Mesothelial cell of epicardium (in vitro differentiated cells): Measurements from ENCODE around the gene SERPINB6. TPM values are rescaled to one million over a fixed set of nuclear protein-coding genes. Genes with fewer than 3 reads are reported as not detected.
A peak's percentile ranks its signal among the peaks of the same experiment; 100 is the strongest.
"Not testable (repeated sequence)": the region's sequence is repeated elsewhere in the genome, so short reads cannot be mapped to it uniquely, and the experiment has no call there.

Experiments used
- DNase-seq, 2 experiments: peaks; one replicate each; pipeline ENCODE4 v3.0.0; 2021; ENCODE audit warnings: low spot score in 2 of 2; ENCODE audit not compliant: unreplicated experiment in 2 of 2
- H3K27ac Mint-ChIP-seq: 2 replicates; pipeline ENCODE4 v1.8.0; 2021; ENCODE audit warnings: mixed read lengths
- H3K27me3 Mint-ChIP-seq: 2 replicates; pipeline ENCODE4 v1.8.0; 2021; ENCODE audit warnings: low read depth, mixed read lengths
- H3K36me3 Mint-ChIP-seq: 2 replicates; pipeline ENCODE4 v1.8.0; 2021; ENCODE audit warnings: mixed read lengths
- H3K4me1 Mint-ChIP-seq: 2 replicates; pipeline ENCODE4 v1.8.0; 2021; ENCODE audit warnings: mixed read lengths
- H3K4me3 Mint-ChIP-seq: 2 replicates; pipeline ENCODE4 v1.8.0; 2021; ENCODE audit warnings: mild to moderate bottlenecking, moderate library complexity, mixed read lengths
- H3K9me3 Mint-ChIP-seq: 2 replicates; pipeline ENCODE4 v1.8.0; 2021; ENCODE audit warnings: mixed read lengths
- total RNA-seq: library from RNA; stranded (reverse); gene quantifications from 3 replicates; pipeline ENCODE4 v1.2.1, GENCODE V29; 2021
- TF ChIP-seq, protein P1 (sequence below): fragments of 200-600 bp; sonication (generic); IDR thresholded peaks from one replicate; pipeline ENCODE4 v1.5.0; 2021; ENCODE audit warnings: antibody characterized with exemption; ENCODE audit not compliant: unreplicated experiment

The SERPINB6 gene
- total RNA-seq, 1 donor from 2014 or later = 93.4 TPM

DNA sequence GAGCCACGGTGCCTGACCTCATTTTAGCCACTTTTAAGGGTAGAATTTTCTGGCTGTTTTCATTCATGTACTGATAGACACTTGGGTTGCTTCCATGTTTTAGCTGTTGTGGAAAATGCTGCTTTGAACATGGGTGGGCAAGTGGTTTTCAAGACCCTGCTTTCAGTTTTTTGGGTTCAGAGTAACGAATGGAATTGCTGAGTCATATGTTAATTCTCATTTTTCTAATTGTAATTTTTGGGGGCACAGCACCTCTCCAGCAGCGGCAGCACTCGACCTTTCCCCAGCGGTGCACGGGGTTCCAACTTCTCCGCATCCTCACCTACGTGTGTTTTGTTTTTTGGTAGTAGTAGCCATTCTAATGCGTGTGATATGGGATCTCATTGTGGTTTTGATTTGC lies 33.7 kb upstream of the SERPINB6 start:
- no peak for DNase-seq
- no peak overlapping the region for H3K4me3 Mint-ChIP-seq
- H3K27me3 Mint-ChIP-seq = no peaks in the 10 kb centered on the region
- no peak overlapping the region for H3K27ac Mint-ChIP-seq
- H3K4me1 Mint-ChIP-seq = peaks cover 2% of the 10 kb centered on the region
- H3K36me3 Mint-ChIP-seq = peaks cover 45% of the 10 kb centered on the region
- peaks cover 8% of the 10 kb centered on the region for H3K9me3 Mint-ChIP-seq
- TF ChIP-seq, protein P1, sequence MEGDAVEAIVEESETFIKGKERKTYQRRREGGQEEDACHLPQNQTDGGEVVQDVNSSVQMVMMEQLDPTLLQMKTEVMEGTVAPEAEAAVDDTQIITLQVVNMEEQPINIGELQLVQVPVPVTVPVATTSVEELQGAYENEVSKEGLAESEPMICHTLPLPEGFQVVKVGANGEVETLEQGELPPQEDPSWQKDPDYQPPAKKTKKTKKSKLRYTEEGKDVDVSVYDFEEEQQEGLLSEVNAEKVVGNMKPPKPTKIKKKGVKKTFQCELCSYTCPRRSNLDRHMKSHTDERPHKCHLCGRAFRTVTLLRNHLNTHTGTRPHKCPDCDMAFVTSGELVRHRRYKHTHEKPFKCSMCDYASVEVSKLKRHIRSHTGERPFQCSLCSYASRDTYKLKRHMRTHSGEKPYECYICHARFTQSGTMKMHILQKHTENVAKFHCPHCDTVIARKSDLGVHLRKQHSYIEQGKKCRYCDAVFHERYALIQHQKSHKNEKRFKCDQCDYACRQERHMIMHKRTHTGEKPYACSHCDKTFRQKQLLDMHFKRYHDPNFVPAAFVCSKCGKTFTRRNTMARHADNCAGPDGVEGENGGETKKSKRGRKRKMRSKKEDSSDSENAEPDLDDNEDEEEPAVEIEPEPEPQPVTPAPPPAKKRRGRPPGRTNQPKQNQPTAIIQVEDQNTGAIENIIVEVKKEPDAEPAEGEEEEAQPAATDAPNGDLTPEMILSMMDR = no peak

DNA sequence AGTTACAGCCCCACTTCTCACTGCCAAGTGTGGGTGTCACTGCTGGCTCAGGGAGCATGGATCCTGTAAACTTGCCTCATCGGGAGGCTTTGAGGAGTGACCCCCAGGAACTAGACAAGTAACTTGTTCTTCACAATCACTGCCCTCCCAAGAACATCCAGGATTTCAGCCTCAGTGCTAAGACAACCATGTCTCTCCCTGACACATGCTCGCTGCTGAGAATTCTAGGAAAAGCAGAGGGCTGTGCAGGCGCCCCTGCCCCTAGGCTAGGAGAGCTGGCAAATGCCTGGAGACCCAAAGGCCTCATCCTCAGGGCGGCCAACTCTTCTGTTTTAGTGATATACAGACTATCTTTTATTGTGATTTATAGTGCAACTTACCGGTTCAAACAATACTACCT lies 31.9 kb upstream of the SERPINB6 start:
- H3K27ac Mint-ChIP-seq, H3K27me3 Mint-ChIP-seq, DNase-seq, H3K4me3 Mint-ChIP-seq, H3K9me3 Mint-ChIP-seq: not testable (repeated sequence)
- Mint-ChIP-seq H3K36me3 (peaks cover 30% of the 10 kb centered on the region), H3K4me1 (peaks cover 13% of the 10 kb centered on the region)

DNA sequence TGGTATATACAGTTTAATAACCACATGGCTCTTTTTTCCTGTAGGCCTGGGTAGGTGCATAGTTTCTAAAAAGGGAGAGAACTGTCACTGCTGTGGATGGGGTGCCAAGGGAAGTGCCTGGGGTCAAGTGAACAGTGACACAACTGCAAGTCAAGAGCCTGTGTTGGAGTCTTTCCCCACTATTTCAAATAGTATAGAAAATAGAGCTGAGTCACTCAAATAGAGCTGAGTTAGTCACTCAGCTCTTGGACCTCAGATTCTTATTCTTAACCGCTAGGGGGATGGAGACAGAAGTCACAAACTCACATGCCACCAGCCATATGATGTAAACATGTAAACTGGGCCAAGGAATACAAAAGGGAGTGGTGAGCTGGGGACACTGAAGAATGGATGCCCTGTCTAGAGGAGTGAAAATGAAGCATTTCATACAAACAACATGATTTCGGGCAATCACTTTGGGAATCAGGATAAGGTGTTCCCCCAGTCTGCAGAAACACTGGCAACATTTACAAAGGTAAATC lies 30.5 kb upstream of the SERPINB6 start:
- H3K27ac Mint-ChIP-seq = no peak overlapping the region
- H3K36me3 Mint-ChIP-seq = peaks cover 21% of the 10 kb centered on the region
- TF ChIP-seq, protein P1 = no peak
- no peaks in the 10 kb centered on the region for H3K27me3 Mint-ChIP-seq
- no peak for DNase-seq
- H3K9me3 Mint-ChIP-seq = no peaks in the 10 kb centered on the region
- peaks cover 16% of the 10 kb centered on the region for H3K4me1 Mint-ChIP-seq
- H3K4me3 Mint-ChIP-seq = no peak overlapping the region

DNA sequence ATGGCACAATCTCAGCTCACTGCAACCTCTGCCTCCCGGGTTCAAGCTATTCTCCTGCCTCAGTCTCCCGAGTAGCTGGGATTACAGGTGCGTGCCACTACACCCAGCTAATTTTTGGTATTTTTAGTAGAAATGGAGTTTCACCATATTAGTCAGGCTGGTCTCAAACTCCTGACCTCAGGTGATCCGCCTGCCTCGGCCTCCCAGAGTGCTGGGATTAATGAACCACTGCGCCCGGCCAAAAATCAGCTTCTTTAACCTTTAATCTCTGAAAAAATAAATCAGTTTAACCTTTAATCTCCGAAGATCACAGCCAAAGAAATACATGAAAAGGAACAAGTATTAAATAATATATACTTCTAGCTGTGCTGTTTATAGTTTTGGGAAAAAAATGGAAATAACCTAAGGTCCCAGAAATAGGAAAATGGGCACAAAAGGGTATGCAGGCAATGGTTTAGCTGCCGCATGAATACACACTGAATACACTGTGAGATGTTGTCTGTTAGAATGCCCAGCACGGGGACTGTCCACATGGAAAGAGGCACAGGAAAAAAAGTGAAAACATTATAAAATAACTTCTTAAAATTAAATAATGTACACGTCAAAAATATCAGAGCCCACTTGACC lies 29.9 kb upstream of the SERPINB6 start:
- Mint-ChIP-seq H3K4me3 (peak overlapping the region; percentile 86), H3K9me3 (no peaks in the 10 kb centered on the region), H3K27ac (no peak overlapping the region), H3K36me3 (peaks cover 18% of the 10 kb centered on the region), H3K27me3 (no peaks in the 10 kb centered on the region), H3K4me1 (peaks cover 16% of the 10 kb centered on the region)
- TF ChIP-seq, protein P1 = no peak
- DNase-seq = no peak

DNA sequence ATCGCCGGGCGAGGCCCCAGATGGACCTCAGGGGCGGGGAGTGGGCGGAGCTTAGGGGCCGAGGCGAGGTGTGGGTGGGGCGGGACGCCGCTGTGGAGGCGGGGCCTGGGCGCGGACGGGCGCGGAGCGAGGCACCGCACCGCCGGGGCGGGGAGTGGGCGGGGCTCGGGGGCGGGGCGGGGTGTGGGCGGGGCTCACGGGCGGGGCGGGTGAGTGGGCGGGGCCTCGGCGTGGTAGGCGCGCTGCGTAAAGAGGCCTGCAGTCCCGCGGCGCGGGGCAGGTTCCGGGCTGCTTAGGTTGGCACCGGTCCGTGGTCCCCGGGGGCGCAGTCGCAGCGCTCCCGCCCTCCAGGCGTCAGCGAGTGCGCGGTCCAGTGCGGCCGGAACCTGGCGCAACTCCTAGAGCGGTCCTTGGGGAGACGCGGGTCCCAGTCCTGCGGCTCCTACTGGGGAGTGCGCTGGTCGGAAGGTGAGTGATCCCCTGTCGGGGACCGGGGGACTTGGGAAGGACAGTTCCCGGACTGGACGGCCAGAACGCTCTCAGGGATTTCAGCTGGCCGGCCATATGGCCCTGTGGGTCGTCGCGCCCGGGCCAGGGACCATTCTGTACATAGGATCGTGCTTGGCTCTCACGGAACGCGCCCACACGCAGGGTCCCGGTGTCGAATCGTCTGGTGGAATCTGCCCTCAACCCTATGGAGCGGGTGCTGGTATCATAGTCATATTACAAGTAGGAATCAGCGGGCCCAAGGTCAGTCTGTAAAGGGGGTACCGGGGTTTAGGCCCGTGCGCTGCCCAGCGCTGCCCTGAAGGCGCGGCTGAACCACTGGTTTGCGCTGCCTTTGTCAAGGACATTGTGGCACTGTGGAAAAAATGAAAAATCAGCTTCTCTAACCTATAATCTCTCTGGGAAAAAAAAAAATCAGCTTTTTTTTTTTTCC lies 28.5 kb upstream of the SERPINB6 start, which contains the start of gene NQO2:
Gene NQO2 (plus strand): TSS at position 277 of the 940 bp plus-strand sequence. CDS start 6,659 bp downstream, outside the sequence.
- peaks cover 7% of the 10 kb centered on the region for H3K36me3 Mint-ChIP-seq
- no peaks in the 10 kb centered on the region for H3K9me3 Mint-ChIP-seq
- H3K4me1 Mint-ChIP-seq = peaks cover 16% of the 10 kb centered on the region
- peak within 1 kb of the TSS; percentile 94 for H3K27ac Mint-ChIP-seq
- peak within 1 kb of the TSS; percentile 86 for H3K4me3 Mint-ChIP-seq
- no peaks in the 10 kb centered on the region for H3K27me3 Mint-ChIP-seq
- TF ChIP-seq, protein P1 = no peak
- DNase-seq = peak; percentile 92
